T-helper 1 cell (primary cell): ENCODE measurements around the gene ADRA2A.

Source experiments
- DNase-seq, 5 donors: peaks; one replicate each; pipeline ENCODE4 v3.0.0-alpha.2; 2012 to 2020
- total RNA-seq, 4 donors: gene quantifications; one replicate each; lab custom pipeline; 2026; lab: John Stamatoyannopoulos, UW

ADRA2A gene
- total RNA-seq: 0 to 0.12 (median 0) reads per million in 4 donors

DNA sequence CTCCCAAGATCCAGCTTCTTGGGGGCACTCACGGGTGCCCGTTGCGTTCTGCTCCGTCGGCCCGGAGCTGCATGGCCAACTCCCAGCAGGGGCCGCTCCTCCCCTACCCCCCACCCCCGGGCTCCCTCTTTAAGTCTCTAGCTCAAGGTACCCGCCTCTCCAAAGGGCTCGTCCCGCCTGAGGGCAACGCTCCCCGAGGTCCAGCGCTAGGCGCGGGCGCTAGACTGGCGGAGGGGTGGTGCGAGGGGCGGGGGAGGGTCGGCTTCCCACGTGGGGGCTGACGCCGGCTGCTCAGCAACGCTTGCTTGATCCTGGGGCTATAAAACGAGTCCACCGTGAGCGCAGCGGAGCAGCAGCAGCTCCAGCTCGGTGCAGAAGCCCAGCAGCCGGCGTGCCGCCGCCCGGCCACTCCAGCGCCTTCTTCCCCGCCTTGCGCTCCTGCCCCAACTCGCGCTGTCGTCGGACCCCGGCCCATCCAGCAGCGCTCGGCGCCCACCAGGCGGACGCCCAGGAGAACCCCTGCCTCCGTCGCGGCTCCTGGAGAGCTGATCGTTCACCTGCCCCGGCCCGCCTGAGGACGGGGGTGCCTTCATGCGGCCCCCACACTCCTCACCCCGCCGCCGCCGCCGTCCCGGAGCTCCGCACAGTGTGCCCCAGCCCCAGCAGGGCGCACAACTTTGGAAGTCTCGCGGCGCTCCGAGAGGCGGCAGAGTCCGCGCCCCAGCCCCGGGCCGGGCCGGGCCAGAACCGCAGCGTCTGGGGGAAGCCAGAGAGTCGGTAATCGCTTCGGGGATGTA, at the start of gene ADRA2A:
Gene ADRA2A (plus strand): TSS at position 348 of the 797 bp plus-strand sequence. CDS start 968 bp downstream, outside the sequence.
- DNase-seq: peak in 1 of 5 donors; percentile 13

DNA sequence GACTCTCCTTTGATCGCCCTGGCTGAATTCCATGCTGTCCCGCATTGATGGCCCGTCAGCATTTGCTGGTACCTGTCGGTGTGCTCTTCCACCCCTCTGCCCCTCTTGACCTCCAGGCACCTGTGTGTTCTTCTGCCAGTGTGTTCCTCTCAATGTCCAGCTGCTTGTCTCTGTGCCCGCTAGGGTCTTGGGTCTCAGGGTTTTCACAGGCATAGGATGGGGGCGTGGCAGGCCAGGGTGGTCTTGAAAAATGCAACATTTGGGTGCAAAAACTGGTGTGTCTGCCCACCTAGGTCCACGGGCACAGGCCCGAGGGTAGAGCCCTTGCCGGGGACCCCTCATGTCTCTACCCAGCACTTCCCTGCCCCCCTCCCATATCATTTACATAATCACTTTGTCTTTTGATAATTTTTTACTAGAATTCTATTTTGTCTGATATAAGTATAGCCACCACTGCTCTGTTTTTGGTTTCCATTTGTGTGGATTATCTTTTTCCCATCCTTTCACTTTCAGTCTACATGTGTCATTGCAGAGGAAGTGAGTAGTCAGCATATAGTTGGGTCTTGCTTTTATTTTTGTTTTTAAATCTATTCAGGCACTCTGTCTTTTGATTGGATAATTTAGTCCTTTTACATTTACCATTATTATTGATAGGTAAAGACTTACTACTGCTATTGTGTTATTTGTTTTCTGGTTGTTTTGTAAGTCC, 46.6 kb upstream of the ADRA2A start:
- peak in 1 of 5 donors; percentile 39 for DNase-seq

DNA sequence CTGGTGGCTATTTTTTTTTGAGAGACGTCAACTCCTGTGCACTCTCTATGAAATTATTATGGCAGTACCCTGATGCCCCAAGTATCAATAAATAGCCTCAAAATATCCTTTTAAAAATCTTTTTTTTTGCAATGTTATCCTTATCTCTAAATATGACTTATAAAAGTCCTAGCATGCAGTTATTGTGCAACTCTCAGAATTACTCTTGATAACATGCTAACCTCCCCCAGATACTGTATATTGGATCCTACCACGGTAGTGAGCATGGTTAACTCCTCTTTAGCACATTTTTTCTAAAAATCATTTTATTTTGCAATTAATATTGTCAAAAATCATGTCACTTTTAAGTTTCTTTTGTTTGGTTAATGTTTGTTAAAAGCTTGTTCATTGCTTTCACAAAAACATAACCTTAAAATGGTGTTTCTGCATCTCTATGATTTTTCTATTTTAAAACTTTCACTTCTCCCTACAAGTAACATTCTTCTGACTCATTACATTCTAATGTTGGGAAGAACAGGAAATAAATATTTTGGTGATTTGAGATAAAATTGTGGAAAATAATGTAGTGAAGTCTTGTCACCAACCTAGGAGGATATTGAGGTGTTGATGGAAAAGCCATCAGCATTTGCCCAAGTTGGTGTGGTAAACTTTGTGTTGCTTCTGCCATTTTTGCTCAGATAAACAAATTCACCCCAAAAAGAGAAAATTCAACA, 42.1 kb upstream of the ADRA2A start:
- DNase-seq: no peak

DNA sequence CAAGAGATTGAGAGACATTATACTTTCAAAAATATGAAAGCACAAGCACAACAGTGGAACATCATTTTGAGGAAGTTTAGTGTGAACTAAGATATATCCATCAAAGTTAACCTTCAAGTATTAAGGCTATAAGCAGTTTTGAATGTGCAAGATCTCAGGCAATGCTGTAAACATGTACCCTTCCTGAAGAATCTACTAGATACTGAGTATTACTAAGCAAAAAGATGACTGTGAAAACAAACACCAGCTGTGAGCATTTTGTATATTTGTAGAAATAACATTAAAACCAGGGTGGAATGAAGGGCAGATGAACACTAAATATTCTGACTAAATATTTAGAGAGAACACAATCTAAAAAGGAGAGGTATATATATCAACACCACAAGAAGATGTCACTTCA, 41.3 kb upstream of the ADRA2A start:
- DNase-seq: no peak

DNA sequence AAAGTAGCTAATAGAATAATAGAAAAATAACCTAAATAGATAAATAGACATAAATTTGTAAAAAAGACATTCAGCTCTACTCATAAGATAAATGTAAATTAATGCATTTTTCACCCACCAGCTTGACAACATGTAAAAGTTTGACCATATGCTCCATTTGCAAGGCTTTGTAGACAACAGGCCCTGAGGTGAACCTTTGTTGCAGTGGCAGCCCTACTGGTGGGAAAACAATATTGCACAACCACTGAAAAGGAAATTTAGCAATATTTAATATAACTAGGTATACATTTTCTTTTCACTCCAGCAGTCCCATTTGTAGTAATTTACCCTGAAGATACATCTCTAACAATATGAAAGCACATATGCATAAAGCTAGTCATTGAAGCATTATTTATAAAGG, 39.0 kb upstream of the ADRA2A start:
- no peak for DNase-seq

DNA sequence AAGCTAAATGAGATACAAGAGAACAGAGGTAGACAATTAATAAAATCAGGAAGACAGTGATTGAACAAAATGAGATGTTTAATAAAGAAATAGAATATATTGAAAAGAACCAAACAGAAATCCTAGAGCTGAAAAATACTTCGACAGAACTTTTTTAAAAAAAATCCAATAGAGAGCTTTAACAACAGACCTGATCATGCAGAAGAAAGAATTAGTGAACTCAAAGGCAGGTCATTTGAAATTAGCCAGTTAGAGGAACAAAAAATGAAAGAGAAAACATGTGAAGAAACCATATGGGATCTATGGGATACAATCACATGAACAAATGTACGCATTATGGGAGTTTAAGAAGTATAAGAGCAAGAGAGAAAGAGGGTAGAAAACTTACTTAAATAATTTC, 37.3 kb upstream of the ADRA2A start:
- no peak for DNase-seq

DNA sequence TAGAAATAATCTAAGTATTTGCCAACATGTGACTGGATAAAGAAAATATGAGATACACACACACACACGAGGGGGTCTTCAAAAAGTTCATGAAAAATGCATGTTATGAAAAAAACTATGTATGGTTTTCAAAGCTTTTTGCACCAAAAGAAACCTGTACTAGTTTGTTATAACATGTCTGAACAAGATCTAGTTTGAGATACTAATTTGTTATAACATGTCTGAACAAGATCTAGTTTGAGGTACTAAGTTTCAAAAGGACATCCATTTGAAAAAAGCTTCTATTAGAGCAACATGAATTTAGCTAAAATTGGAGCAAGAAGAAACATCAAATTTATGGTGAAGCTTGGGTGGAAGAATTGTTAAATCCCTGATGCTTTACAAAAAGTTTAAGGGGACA, 19.8 kb upstream of the ADRA2A start:
- DNase-seq: no peak

DNA sequence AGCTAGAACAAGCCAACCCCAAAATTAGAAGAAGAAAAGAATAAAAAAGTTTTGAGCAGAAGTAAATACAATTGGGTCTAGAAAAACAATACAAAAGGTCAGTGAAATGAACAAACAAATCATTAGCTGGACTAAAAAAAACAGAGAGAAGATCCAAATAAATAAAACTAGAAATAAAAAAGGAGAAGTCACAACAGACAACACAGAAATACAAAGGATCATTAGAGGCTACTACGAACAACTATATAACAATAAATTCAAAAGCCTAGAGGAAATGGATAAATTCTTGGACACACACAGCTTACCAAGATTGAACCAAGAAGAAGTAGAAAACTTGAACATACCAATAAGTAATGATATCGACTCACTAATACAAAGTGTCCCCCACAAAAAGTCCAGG, 13.4 kb upstream of the ADRA2A start:
- DNase-seq: no peak

DNA sequence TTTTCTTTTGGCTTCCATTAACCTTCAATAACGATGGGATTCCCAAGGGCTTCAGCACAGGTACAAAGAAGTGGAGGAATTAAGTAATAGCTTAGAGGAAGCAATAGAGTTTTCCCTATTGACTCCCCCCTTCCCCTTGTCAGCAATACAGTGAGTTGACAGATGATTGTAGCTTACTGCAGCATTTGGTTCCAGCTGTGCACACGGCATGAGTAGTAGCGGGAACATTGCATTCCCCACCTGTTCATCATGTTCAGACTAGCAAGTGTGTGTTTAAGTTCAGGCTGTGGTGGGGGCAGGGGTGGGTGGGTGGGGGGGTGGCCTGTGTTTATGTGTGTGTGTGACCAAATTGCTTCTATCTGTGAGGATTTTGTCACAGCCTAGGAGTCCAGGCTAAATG, 4.6 kb upstream of the ADRA2A start:
- no peak for DNase-seq

DNA sequence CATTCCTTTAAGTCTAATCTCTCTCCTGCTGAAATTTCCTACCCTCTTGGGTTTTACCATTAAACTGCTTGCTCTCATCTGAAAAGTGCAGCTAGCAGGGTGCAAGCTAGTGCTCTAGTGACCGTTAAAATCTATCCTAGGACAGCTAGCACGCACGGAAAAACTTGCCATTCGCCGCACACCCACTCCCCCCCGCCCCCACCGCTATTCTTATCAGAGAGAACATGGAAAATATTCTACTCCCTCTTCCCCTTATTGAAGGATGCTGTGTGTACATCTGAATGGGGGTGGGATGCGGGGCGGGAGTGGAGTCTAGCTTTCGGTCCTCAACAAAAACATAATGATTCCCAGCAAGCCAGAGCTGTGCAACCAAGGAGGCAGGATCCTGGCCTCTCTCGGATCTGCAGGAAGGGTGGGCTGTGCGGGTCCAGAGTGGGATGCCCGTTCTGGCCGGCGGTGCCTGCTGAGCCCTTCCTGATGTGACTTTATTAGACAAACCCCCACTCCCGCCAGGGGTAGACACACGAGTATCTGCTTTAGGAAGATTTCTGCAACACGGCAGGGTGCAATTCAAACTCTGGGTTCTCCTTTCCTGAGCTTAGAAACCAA, 1.1 kb upstream of the ADRA2A start:
- DNase-seq: no peak

DNA sequence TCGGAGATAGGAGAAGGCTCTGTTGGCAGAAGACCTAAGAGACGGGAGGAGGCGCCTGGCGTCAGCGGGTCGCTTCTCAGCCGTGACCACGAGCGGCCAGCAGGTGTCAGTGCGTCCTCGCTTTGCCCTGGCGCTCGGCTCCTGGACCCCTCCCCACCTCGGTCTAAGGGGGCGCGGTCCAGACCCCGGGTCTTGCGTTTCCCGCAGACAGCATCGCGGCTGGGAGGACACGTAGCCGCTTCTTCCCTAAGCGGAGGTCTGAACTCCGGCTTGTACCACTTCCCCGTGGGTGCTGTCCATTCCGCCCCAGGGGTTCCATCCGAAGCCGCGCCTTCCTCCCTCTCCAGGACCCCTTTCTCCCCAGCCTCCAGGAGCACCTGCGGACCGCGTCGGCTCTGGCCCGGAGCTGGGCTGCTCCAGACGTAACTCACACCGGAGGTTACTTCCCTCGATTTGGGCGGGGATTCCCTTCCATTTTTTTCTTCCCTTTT, 593 bp upstream of the ADRA2A start:
- DNase-seq: peak in 3 of 5 donors; percentile 15 to 29 (median 22)

DNA sequence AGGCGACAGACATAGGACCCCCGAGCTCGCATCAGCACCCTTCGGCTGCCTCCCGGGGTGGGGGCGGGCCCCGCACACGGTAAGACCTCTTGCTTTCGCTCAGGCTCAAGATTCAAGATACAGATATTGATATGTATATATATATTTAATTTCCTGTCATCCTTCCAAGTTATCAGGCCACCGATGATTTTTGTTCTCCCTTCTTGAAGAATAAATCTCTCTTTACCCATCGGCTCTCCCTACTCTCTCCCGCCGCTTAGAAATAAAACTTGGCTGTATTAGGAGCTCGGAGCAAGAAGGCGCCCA, 603 bp downstream of the ADRA2A start:
- DNase-seq: no peak

DNA sequence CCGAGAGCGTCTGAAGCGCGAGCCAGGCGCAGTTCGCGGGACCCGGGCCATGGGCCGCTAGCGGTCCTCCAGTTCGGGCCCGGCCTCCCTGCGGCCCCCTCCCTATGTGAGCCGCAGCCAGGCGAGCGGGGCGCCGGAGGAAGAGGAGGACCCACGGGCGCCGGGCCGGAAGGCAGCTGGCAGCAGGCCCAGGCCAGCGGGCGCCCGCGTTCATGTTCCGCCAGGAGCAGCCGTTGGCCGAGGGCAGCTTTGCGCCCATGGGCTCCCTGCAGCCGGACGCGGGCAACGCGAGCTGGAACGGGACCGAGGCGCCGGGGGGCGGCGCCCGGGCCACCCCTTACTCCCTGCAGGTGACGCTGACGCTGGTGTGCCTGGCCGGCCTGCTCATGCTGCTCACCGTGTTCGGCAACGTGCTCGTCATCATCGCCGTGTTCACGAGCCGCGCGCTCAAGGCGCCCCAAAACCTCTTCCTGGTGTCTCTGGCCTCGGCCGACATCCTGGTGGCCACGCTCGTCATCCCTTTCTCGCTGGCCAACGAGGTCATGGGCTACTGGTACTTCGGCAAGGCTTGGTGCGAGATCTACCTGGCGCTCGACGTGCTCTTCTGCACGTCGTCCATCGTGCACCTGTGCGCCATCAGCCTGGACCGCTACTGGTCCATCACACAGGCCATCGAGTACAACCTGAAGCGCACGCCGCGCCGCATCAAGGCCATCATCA, 1.1 kb downstream of the ADRA2A start:
- DNase-seq: no peak

DNA sequence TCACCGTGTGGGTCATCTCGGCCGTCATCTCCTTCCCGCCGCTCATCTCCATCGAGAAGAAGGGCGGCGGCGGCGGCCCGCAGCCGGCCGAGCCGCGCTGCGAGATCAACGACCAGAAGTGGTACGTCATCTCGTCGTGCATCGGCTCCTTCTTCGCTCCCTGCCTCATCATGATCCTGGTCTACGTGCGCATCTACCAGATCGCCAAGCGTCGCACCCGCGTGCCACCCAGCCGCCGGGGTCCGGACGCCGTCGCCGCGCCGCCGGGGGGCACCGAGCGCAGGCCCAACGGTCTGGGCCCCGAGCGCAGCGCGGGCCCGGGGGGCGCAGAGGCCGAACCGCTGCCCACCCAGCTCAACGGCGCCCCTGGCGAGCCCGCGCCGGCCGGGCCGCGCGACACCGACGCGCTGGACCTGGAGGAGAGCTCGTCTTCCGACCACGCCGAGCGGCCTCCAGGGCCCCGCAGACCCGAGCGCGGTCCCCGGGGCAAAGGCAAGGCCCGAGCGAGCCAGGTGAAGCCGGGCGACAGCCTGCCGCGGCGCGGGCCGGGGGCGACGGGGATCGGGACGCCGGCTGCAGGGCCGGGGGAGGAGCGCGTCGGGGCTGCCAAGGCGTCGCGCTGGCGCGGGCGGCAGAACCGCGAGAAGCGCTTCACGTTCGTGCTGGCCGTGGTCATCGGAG, 1.8 kb downstream of the ADRA2A start:
- no peak for DNase-seq

DNA sequence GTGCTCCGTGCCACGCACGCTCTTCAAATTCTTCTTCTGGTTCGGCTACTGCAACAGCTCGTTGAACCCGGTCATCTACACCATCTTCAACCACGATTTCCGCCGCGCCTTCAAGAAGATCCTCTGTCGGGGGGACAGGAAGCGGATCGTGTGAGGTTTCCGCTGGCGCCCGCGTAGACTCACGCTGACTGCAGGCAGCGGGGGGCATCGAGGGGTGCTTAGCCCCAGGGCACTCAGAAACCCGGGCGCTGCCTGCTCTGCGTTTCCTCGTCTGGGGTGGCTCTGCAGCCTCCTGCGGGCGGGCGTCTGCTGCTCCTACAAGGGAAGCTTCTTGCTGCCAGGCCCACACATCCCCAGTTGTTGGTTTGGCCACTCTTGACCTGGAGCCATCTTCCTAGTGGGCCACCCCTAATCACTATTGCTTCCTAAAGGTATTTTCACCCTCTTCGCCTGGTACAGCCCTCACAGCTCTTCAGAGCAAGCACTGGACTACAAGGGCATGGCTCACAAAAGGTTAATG, 2.5 kb downstream of the ADRA2A start:
- DNase-seq: no peak

DNA sequence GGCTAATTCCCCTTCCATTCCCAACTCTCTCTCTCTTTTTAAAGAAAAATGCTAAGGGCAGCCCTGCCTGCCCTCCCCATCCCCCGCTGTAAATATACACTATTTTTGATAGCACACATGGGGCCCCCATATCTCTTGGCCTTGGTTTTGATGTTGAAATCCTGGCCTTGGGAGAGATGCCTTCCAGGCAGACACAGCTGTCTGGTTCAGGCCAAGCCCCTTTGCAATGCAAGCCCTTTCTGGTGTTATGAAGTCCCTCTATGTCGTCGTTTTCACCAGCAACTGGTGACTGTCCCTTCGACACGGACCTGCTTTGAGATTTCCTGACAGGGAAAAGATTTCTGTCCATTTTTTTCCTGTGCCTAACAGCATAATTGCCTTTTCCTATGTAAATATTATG, 3.0 kb downstream of the ADRA2A start:
- no peak for DNase-seq

DNA sequence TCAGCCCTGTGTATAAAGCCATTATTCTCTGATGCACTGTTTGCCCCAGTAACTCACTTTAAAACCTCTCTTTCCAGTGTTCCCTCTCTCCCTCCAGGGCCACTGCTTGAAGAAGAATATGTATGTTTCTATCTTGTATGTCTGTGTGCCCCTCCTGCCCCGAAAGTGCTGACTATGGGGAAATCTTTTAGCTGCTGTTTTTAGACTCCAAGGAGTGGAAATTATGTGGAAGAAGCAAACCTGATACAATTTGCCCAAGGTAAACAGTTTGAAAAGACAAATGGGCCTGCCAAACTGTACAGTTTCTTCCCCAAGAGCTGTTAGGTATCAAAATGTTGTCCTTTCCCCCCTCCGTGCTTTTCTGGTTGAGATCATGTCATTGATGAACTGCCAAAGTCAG, 3.4 kb downstream of the ADRA2A start:
- DNase-seq: no peak

DNA sequence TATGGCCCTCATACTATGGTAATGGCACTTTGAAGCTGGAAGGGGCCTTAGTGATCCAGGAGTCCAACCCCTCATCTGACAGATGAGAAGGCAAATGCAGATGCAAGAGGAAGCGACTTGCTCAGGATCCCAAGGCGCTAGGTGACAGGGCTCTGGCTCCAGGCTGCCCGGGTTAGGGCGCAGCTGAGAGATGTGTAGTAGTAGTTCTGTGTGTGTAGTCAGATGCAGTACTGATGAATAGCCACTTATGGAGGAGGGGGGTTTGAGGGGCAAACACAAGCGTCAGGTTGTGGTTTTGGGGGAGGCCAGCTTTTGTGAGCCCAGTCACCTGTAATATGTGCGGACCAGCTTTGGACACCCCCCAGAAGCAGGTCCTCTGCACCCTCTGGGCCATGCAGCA, 4.8 kb downstream of the ADRA2A start:
- no peak for DNase-seq

DNA sequence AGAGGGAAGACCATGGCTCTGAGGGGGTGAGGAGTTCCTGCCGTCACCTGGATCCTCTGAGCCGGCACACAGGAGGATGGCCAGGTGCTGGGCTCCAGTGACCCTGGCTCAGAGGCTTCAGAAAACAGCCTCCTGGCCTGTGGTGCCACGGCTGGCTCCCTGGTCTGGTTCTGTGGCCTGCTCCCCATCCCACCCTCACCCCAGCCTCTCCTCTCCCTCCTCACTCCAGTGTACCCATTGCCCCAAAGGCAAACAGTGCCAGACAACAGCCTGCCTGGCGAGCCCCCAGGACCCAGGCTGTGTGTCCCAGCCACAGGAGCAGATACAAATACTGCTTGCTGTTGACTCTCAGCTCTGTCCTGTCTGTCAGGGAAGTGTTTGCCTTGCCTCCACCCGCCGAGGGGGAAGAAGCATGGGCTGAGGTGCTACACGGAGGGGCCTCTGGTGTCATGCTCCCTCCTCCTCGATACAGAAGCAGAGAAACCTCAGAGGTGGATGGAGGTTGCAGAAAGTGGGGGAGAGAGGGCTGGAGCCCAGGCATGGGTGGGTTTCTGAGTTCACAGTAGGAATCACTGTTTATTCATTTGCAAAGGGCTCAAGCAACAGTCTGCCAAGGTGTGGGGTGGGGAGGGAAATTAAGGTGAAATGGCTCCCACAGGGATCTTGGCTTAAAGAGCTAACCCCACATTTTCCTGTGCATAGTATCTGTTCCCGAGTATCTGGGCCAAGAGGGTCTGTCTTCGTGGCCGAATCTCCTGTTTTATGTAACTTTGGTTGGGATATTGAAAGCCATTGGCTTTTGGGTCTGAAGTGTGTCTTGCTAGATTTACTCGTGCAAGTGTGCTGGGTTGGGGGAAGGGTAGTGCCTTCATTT, 5.5 kb downstream of the ADRA2A start:
- DNase-seq: no peak
